ENCODE measurements around the gene PARL.

The PARL gene

DNA sequence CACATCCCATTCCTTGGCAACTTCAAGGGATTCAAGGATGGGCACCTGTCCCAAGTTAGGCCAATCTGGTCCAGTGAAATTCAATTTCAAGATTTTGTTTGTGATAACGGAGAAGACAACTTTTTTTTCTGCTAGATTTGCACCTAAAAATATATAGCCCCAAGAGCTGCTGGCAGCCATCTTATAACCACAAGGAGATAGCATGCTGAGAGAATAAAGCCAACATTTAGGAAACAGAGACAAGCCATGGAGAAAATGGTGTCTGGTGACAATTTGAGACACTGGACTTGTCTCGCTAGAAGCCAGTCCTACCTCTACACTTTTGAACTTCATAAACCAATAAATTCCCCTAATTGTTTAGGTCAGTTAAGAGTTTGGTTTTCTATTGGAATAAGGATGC lies 5.4 kb downstream of the PARL start:
- TF ChIP-seq, protein P1, sequence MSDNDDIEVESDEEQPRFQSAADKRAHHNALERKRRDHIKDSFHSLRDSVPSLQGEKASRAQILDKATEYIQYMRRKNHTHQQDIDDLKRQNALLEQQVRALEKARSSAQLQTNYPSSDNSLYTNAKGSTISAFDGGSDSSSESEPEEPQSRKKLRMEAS (IDR thresholded peaks at IDR 0.05) = no peak
- TF ChIP-seq, protein P2, sequence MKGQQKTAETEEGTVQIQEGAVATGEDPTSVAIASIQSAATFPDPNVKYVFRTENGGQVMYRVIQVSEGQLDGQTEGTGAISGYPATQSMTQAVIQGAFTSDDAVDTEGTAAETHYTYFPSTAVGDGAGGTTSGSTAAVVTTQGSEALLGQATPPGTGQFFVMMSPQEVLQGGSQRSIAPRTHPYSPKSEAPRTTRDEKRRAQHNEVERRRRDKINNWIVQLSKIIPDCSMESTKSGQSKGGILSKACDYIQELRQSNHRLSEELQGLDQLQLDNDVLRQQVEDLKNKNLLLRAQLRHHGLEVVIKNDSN (IDR thresholded peaks at IDR 0.05) = no peak
- TF ChIP-seq YY1 (IDR thresholded peaks at IDR 0.05; ENCODE audit: low read depth) (no peak), RAD21 (IDR thresholded peaks at IDR 0.05; ENCODE audit: low read depth) (no peak), CEBPB (IDR thresholded peaks at IDR 0.05) (no peak)

DNA sequence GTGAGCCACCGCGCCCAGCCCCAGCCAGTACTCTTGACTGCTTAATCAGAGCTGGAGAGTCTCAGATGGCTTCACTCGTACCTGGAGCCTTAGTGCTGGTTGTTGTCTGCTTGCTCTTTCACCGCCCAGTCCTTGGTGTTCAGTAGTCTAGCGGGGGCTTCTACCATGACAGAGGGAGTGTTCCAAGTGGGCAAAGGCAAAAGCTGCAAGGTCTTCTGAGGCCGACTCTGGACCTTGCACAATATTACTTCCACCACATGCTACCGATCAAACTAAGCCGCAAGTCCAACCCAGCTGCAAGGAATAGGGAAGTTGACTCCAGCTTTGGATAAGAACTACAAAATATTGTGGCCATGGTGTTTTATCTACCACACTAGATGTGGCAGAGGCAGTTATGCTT lies 6.6 kb downstream of the PARL start:
- TF ChIP-seq YY1 (IDR thresholded peaks at IDR 0.05; ENCODE audit: low read depth) = no peak
- no peak for TF ChIP-seq CEBPB (IDR thresholded peaks at IDR 0.05)
- TF ChIP-seq, protein P2 (IDR thresholded peaks at IDR 0.05) = no peak
- no peak for TF ChIP-seq CREB1 (IDR thresholded peaks at IDR 0.05; ENCODE audit: low read depth)
- TF ChIP-seq FOXM1 (IDR thresholded peaks at IDR 0.05; ENCODE audit: borderline replicate concordance, low read depth) = no peak
- no peak for TF ChIP-seq EGR1 (IDR thresholded peaks at IDR 0.05)
- TF ChIP-seq REST (IDR thresholded peaks at IDR 0.05; ENCODE audit: low read depth) = no peak
- no peak for TF ChIP-seq EP300 (IDR thresholded peaks at IDR 0.05; ENCODE audit: borderline replicate concordance)

- no peak for TF ChIP-seq RAD21 (IDR thresholded peaks at IDR 0.05; ENCODE audit: low read depth)
Observed at GRCh38 chr3:183875411-183875810, 9.3 kb downstream of the PARL start.

GRCh38 chr3:183873914-183874313 lies 10.8 kb downstream of the PARL start:
- no peak for TF ChIP-seq EGR1 (IDR thresholded peaks at IDR 0.05)
- no peak for TF ChIP-seq ZBTB7A (IDR thresholded peaks at IDR 0.05; ENCODE audit: low read depth)
- no peak for TF ChIP-seq REST (IDR thresholded peaks at IDR 0.05; ENCODE audit: low read depth)
- TF ChIP-seq RAD21 (IDR thresholded peaks at IDR 0.05; ENCODE audit: low read depth) = no peak
- TF ChIP-seq FOXM1 (IDR thresholded peaks at IDR 0.05; ENCODE audit: borderline replicate concordance, low read depth) = no peak
- TF ChIP-seq NFIC (IDR thresholded peaks at IDR 0.05) = no peak
- TF ChIP-seq, protein P1 (IDR thresholded peaks at IDR 0.05) = no peak
- no peak for TF ChIP-seq TEAD4 (IDR thresholded peaks at IDR 0.05)
- no peak for TF ChIP-seq CREB1 (IDR thresholded peaks at IDR 0.05; ENCODE audit: low read depth)
- TF ChIP-seq TCF12 (IDR thresholded peaks at IDR 0.05; ENCODE audit: low read depth) = no peak
- no peak for TF ChIP-seq TAF1 (IDR thresholded peaks at IDR 0.05; ENCODE audit: low read depth)
- TF ChIP-seq EP300 (IDR thresholded peaks at IDR 0.05; ENCODE audit: borderline replicate concordance) = no peak
- no peak for TF ChIP-seq CEBPB (IDR thresholded peaks at IDR 0.05)
- TF ChIP-seq, protein P2 (IDR thresholded peaks at IDR 0.05) = no peak
- TF ChIP-seq YY1 (IDR thresholded peaks at IDR 0.05; ENCODE audit: low read depth) = no peak

DNA sequence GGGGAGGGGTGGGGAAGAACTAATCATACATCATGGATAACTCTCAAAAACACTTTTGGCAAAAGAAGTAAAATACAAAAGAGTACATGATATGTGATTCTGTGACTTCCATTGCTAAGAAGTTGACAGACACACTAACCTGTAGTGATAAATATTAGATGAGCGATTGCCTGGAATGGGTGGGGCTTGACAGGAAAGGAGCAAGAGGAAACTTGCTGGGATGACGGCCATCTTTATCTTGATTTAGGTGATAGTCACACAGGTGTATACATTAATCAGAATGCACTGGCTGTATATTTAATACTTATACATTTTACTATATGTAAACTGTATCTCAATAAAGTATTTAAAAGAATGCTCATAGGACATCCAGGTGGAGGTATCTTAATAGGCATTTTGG lies 13.1 kb downstream of the PARL start:
- no peak for TF ChIP-seq ZBTB7A (IDR thresholded peaks at IDR 0.05; ENCODE audit: low read depth)
- TF ChIP-seq TCF12 (IDR thresholded peaks at IDR 0.05; ENCODE audit: low read depth) = no peak
- no peak for TF ChIP-seq CEBPB (IDR thresholded peaks at IDR 0.05)
- no peak for TF ChIP-seq RAD21 (IDR thresholded peaks at IDR 0.05; ENCODE audit: low read depth)
- no peak for TF ChIP-seq EP300 (IDR thresholded peaks at IDR 0.05; ENCODE audit: borderline replicate concordance)
- TF ChIP-seq REST (IDR thresholded peaks at IDR 0.05; ENCODE audit: low read depth) = no peak
- TF ChIP-seq EGR1 (IDR thresholded peaks at IDR 0.05) = no peak
